GM13977 (cell line): ENCODE measurements around the gene NARS2.
"Not testable (repeated sequence)": the region's sequence is repeated elsewhere in the genome, so short reads cannot be mapped to it uniquely, and the experiment has no call there.

Source experiments
- DNase-seq: peaks from one replicate; pipeline ENCODE4 v3.0.0; 2012; ENCODE audit warnings: low spot score
- in situ Hi-C: fragments of 300-500 bp; cut with MboI; formaldehyde crosslinking; loops from one replicate; pipeline ENCODE4 v1.12.0; 2022; ENCODE audit warnings: low sequenced_read_pairs, low pct_unique_long_range_greater_than_20kb, mixed read lengths, inconsistent platforms; ENCODE audit not compliant: unreplicated experiment
- TF ChIP-seq, protein P1 (sequence below): IDR thresholded peaks from 2 replicates; pipeline ENCODE4 v1.5.1; 2012; ENCODE audit warnings: mild to moderate bottlenecking, control low read depth; ENCODE audit not compliant: insufficient read depth; ENCODE audit errors: extremely low read depth, missing control alignments

Gene NARS2

DNA sequence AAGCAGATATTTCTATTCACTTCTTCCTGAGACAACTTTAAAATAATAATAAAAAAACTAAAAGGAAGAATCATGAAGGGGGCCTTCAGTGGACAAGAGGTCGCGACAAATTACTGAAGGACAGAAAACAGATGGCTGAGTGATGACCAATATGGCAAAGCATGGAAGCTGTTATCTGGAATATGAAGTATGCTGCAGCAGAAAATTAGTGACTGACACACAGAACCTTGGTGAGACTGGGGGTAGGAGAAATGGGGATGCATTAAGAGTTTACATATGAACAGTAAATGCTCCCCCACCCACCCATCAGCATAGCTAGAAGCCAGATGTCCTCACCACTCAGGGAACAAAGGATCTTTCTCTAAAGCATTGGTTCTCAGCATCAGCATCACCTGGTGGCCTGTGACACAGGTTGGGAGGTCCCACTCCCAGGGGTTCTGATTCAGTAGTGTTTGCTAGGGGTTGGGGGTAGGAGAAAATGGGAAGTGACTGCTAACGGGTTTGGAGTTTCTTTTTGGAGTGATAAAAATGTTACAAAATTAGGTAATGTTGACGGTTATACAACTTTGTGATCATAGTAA, 59.7 kb downstream of the NARS2 start:
- DNase-seq: no peak
- in situ Hi-C loops: no loop called here
- TF ChIP-seq, protein P1, sequence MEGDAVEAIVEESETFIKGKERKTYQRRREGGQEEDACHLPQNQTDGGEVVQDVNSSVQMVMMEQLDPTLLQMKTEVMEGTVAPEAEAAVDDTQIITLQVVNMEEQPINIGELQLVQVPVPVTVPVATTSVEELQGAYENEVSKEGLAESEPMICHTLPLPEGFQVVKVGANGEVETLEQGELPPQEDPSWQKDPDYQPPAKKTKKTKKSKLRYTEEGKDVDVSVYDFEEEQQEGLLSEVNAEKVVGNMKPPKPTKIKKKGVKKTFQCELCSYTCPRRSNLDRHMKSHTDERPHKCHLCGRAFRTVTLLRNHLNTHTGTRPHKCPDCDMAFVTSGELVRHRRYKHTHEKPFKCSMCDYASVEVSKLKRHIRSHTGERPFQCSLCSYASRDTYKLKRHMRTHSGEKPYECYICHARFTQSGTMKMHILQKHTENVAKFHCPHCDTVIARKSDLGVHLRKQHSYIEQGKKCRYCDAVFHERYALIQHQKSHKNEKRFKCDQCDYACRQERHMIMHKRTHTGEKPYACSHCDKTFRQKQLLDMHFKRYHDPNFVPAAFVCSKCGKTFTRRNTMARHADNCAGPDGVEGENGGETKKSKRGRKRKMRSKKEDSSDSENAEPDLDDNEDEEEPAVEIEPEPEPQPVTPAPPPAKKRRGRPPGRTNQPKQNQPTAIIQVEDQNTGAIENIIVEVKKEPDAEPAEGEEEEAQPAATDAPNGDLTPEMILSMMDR: no peak

DNA sequence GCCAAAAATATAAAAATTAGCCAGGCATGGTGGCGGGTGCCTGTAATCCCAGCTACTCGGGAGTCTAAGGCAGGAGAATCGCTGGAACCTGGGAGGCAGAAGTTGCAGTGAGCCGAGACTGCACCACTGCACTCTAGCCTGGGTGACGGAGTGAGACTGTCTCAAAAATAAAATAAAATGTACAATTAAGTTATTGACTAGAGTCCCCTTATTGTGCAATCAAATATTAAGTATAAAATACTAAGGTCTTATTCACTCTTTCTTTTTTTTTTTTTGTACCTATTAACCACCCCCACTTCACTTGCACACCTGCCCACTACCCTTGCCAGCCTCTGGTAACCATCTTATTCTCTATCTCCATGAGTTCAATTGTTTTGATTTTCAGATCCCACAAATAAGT, 61.6 kb downstream of the NARS2 start:
- in situ Hi-C loops, DNase-seq: not testable (repeated sequence)

DNA sequence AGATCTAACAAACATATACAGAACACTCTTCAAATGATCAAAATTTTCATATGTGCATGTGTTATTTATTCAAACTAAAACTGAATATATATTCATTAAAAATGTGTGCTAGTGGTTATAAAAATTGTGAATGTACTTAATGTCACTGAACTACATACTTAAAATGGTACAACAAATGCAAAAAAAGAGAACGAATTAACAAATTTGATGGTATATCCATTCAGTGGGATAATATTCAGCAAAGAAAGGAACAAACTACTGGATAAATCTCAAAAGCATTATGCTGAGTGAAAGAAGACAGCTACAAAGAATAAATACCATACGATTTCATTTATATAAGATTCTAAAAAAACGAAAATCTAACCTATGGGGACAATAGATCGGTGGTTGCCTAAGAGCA, 64.1 kb downstream of the NARS2 start:
- no peak for DNase-seq
- TF ChIP-seq, protein P1: no peak
- in situ Hi-C loops: no loop called here

DNA sequence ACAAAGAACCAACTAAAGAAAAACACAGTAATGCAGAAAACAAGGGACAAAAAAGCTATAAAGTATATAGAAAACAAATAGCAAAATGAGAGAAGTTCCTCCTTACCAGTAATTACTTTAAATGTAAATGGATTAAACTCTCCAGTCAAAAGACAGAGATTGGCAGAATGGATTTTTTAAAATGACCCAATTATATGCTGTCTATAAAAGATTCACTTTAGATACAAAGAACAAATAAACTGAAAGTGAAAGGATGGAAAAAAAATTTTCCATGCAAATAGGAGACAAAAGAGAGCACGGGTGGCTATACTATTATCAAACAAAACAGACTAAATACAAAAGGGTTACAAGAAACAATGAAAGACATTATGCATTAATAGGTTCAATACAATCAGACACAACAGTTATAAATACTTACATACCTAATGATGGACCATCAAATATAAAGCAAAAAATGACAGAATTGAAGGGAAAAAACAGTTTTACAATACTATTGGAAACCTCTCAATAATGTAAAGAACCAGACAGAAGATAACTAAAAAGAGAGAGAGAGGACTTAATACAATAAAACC, 64.6 kb downstream of the NARS2 start:
- in situ Hi-C loops: no loop called here
- TF ChIP-seq, protein P1: no peak
- no peak for DNase-seq

DNA sequence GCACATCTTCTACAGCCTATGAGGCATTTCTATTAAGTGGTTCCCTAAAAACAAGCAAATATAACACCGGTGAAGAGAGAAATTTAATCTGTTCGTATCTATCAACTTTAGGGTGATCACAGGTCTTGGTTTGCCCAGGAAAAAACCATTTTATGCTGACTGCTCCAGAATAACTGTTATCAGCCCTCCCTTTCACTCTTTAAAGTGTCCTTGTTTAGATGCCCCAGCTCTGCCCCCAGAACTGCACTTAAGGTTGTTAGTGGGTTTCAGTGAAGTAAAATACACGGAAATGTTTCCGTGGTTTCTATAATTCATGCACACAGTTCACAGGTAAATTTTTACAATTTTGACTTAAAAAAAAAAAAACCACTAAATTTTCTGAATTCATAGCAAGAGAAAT, 70.0 kb downstream of the NARS2 start:
- TF ChIP-seq, protein P1: no peak
- DNase-seq: no peak
- in situ Hi-C loops: no loop called here

DNA sequence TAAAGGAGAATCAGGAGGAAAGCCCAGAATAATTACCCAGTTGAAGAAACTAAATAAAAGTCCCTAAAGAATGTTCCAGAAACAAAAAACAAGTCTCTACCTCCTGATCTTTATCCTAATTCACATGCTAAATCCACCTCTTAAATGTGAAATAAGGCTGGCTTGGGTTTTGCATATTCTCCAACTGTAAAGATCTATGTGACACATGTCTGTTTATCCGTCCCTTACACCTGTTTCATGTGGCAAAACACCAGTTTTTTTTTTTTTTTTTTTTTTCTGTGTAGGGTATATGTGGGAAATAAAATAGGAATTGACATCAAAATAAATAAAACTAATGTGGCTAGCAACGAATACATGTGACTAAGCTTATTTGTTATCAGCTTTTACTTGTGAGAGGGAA, 70.5 kb downstream of the NARS2 start:
- in situ Hi-C loops: no loop called here
- no peak for DNase-seq
- TF ChIP-seq, protein P1: no peak

DNA sequence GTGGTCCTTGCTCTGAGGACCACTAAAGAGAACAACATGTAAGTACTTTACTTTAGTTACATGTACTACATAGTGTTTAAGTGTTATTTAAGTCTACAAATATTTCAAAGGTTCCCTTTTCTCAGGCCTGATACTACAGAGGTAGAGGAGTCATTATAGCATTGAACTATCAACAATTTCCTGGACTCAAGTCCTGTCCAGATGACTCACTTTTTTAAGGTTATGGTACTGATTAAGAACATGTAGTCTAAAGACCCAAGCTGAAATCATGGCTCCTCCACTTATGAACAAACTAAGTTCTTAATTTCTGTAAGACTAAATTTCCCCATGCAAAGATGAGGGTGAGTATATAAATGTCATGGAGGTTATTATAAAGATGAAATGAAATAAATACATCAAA, 74.7 kb downstream of the NARS2 start:
- TF ChIP-seq, protein P1: no peak
- in situ Hi-C loops: no loop called here
- no peak for DNase-seq
